Measurements from ENCODE around the gene ZMIZ1. TPM values are rescaled to one million over a fixed set of nuclear protein-coding genes. Genes with fewer than 3 reads are reported as not detected.

Gene ZMIZ1
- total and polyA plus RNA-seq, 2 experiments from 2014 or later: 9.2 to 30.9 TPM

DNA sequence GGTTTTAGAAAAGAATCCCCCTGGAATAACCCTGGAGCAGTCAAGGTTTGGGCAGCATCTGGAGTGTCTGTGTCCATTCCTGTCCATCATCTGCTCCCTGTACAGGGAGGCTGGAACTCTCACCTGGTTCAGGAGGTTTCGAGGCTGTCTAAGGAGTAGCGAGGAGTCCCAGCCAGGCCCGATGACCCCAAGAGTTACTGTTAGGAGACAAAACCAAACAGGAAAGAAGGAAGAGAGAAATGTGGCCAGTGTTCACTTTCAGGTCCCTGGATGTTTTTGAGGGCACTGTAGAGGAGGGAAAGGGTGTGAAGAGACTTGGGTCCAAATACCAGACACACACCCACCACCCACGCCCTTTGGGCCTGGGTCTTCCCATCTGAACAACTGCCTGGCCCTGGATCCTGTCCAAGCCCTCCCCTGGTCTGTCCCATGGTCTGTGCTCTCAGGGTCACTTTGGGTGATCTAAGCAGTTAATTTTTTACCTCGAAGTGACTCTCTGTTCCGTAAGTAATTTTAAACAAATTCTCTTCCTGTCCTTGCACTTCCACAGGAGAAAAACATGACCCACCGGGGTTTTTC is 117.1 kb downstream of the ZMIZ1 start:
- no peaks in the 10 kb centered on the region for H3F3A ChIP-seq (replicated peaks; ENCODE audit: low read depth)
- Mint-ChIP-seq H3K9me3 (no peaks in the 10 kb centered on the region), H3K27me3 (ENCODE audit: insufficient read depth, low read depth, poor library complexity) (peaks cover 14% of the 10 kb centered on the region), H3K4me1 (peaks cover 46% of the 10 kb centered on the region), H3K36me3 (ENCODE audit: low read depth) (peaks cover 9% of the 10 kb centered on the region; the same call in 1 of the 3 replicates), H3K4me3 (no peak overlapping the region), H3K27ac (no peak overlapping the region; the same call in 1 of the 2 replicates)
- peaks cover 12% of the 10 kb centered on the region for H3K4me1 ChIP-seq (ENCODE audit: insufficient read depth)
- DNase-seq (ENCODE audit: low spot score) (no peak), ATAC-seq (no peak)
- H4K20me1 ChIP-seq (replicated peaks; ENCODE audit: insufficient read depth): no peaks in the 10 kb centered on the region; the same call in 1 of the 2 replicates
- peak overlapping the region; percentile 78 for H3K27ac ChIP-seq (ENCODE audit: low read depth)
- no peak overlapping the region for H3K4me3 ChIP-seq
- no peak for TF ChIP-seq REST (IDR thresholded peaks at IDR 0.05; ENCODE audit: unreplicated experiment)
- no peak for TF ChIP-seq ZNF462 (CRISPR knock-in tag; IDR thresholded peaks at IDR 0.05)
- no peak for TF ChIP-seq JUNB (IDR thresholded peaks at IDR 0.05; ENCODE audit: unreplicated experiment)
- no peak for TF ChIP-seq EZH2 (IDR thresholded peaks at IDR 0.05; ENCODE audit: low read depth, unreplicated experiment)
- no peak for TF ChIP-seq CREB1 (CRISPR knock-in tag; IDR thresholded peaks at IDR 0.05; ENCODE audit: low read depth)
- no peak for TF ChIP-seq ZNF331 (CRISPR knock-in tag; IDR thresholded peaks at IDR 0.05; ENCODE audit: low read depth)
- H3K9me2 ChIP-seq (ENCODE audit: insufficient read depth): no peaks in the 10 kb centered on the region
- H3K4me2 ChIP-seq: 0 out of 2 replicates have a peak overlapping the region, but pooled peaks have one; percentile 65
- no peak overlapping the region for H2AFZ ChIP-seq
- H3K27me3 ChIP-seq (ENCODE audit: insufficient read depth): no peaks in the 10 kb centered on the region
- H3K79me2 ChIP-seq (replicated peaks; ENCODE audit: insufficient read depth): peaks cover 6% of the 10 kb centered on the region; the same call in 1 of the 2 replicates
- no peaks in the 10 kb centered on the region for H3K36me3 ChIP-seq (ENCODE audit: insufficient read depth)

Measured in GM23338 (cell line).